Measurements from ENCODE around the gene GLO1. TPM values are rescaled to one million over a fixed set of nuclear protein-coding genes. Genes with fewer than 3 reads are reported as not detected.

GLO1 gene
- total and polyA plus RNA-seq, 2 donors (not counting 3 experiments of a cell fraction or from before 2014, with no cell fraction given): 70.3 to 120 TPM

DNA sequence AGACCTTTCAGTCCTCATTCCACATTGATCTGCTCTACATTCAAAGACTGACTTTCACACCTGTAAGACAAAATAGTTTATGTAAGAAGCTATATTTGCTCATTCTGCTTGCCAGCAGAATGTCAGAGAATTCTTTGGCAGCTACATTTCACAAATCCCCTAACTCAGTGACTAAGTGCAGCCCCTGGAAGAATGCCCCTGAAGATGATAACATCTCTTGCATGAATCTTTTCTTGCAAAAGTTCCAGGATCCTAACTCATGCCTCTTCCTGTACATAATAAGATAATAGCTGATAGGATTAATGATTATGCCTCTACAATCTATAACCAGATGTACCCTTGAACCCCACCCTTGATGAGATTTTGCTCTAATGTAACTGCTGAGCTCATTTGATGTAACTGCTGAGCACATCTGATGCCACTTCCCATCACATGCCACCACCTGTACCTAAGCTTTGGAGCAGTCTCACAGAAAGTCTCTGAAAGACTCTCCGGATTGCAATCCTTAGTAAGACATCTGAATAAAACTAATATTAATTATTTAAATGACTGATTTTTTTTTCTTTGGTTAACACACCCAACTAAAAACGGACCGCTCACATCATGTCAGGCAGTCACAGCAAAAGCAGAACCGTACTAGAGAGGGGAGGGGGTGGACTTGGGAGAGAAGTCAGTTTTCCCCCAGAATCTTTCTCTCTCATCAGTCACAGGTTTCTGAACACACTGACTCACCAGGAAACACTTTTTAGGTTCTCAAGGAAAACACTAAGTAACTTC is 11.5 kb upstream of the GLO1 start:
- H3K9me1 ChIP-seq (replicated peaks; ENCODE audit: control insufficient read depth, extremely low read depth, insufficient read depth, low read length): no peaks in the 10 kb centered on the region
- dilution Hi-C loops (cut with MboI; ENCODE audit: extremely low pct_ligation_motif_present, low sequenced_read_pairs) (no loop called here), intact Hi-C loops (cut with micrococcal nuclease) (no loop called here)
- H2AFZ ChIP-seq (ENCODE audit: low read depth, low read length): peak overlapping the region; percentile 96
- H3K9ac ChIP-seq (replicated peaks; ENCODE audit: extremely low read depth, insufficient read depth, low read length): peak overlapping the region; percentile 25
- DNase-seq (ENCODE audit: low read depth, low spot score) (peak; percentile 28), FAIRE-seq (peak; percentile 18)
- H3K27me3 ChIP-seq (ENCODE audit: control insufficient read depth in 2 of 2, insufficient read depth in 2 of 2, low read length in 2 of 2): no peaks in the 10 kb centered on the region
- peak overlapping the region; percentile 21 for H3K27ac ChIP-seq (ENCODE audit: insufficient read depth, low read depth, low read length)
- no peaks in the 10 kb centered on the region for H3K36me3 ChIP-seq (ENCODE audit: control insufficient read depth in 2 of 2, extremely low read depth in 1 of 2, insufficient read depth in 2 of 2, low read length in 2 of 2)
- no TSS peak for BruUV-seq (replicated peaks)
- ChIA-PET POLR2A (no interaction called here), CTCF (interaction anchor here (0.9 to 3.0 kb wide), 4 partner anchors 10 to 59 kb away, joined by 3 to 11 read pairs (median 4); no protein-coding TSS in a partner anchor)
- H3K4me1 ChIP-seq (ENCODE audit: control insufficient read depth, extremely low read depth, insufficient read depth, low read length): peaks cover 20% of the 10 kb centered on the region
- peak overlapping the region; percentile 90 for H3K4me2 ChIP-seq (ENCODE audit: insufficient read depth, low read length)
- TF ChIP-seq, protein P1, sequence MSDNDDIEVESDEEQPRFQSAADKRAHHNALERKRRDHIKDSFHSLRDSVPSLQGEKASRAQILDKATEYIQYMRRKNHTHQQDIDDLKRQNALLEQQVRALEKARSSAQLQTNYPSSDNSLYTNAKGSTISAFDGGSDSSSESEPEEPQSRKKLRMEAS (IDR thresholded peaks at IDR 0.05; ENCODE audit: insufficient read depth, insufficient read length): no peak
- TF ChIP-seq GATA2 (IDR thresholded peaks at IDR 0.05; ENCODE audit: insufficient read depth, insufficient read length, low read depth, low read length) (peak; percentile 71), POLR2A (IDR thresholded peaks at IDR 0.05; ENCODE audit: low read depth, low read length) (no peak), EZH2 (IDR thresholded peaks at IDR 0.05; ENCODE audit: borderline replicate concordance, low read depth, low read length, severe bottlenecking) (no peak)
- no peaks in the 10 kb centered on the region for H3K79me2 ChIP-seq (ENCODE audit: control insufficient read depth, insufficient read depth, low read length)
- no peaks in the 10 kb centered on the region for H3K9me3 ChIP-seq (replicated peaks; ENCODE audit: control insufficient read depth, insufficient read depth, low read length)
- H3K4me3 ChIP-seq (replicated peaks in 1 of 3; ENCODE audit: insufficient read depth in 1 of 3, low read depth in 1 of 3, low read length in 3 of 3): peak overlapping the region; percentile 45 to 61 (median 59)
- H4K20me1 ChIP-seq (replicated peaks; ENCODE audit: control insufficient read depth, extremely low read depth, insufficient read depth, low read length): no peaks in the 10 kb centered on the region

DNA sequence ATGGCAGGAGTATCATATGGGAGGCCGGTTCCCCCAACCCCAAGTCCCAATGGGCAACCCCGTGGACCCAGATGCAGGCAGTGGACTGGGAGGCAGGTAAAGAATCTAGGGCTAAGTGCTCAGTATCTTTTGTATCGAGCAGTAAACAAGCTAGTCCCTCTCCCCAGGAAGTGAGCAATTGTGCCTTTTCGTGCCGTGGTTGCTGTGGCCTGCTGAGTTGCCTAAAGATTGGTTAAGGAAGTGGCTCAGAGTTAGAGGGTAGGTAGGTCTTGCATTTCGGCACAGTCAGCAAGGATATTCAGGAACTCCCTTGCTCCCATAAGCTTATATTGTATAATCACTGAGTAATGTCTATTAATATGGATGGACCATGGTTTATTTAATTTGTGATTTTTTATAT is 10.9 kb upstream of the GLO1 start:
- Histone ChIP-seq H3K36me3 (ENCODE audit: control insufficient read depth in 2 of 2, extremely low read depth in 1 of 2, insufficient read depth in 2 of 2, low read length in 2 of 2) (no peaks in the 10 kb centered on the region), H3K27ac (ENCODE audit: insufficient read depth, low read depth, low read length) (no peak overlapping the region), H3K4me3 (replicated peaks in 1 of 3; ENCODE audit: insufficient read depth in 1 of 3, low read depth in 1 of 3, low read length in 3 of 3) (no peak overlapping the region), H3K4me1 (ENCODE audit: control insufficient read depth, extremely low read depth, insufficient read depth, low read length) (peaks cover 22% of the 10 kb centered on the region), H4K20me1 (replicated peaks; ENCODE audit: control insufficient read depth, extremely low read depth, insufficient read depth, low read length) (no peaks in the 10 kb centered on the region), H3K27me3 (ENCODE audit: control insufficient read depth in 2 of 2, insufficient read depth in 2 of 2, low read length in 2 of 2) (no peaks in the 10 kb centered on the region), H3K9ac (replicated peaks; ENCODE audit: extremely low read depth, insufficient read depth, low read length) (no peak overlapping the region), H3K79me2 (ENCODE audit: control insufficient read depth, insufficient read depth, low read length) (no peaks in the 10 kb centered on the region), H3K9me3 (replicated peaks; ENCODE audit: control insufficient read depth, insufficient read depth, low read length) (no peaks in the 10 kb centered on the region), H3K9me1 (replicated peaks; ENCODE audit: control insufficient read depth, extremely low read depth, insufficient read depth, low read length) (no peaks in the 10 kb centered on the region), H2AFZ (ENCODE audit: low read depth, low read length) (peak overlapping the region; percentile 25), H3K4me2 (ENCODE audit: insufficient read depth, low read length) (no peak overlapping the region)
- DNase-seq (ENCODE audit: low read depth, low spot score) (peak; percentile 43), FAIRE-seq (peak; percentile 70)
- no TSS peak for BruUV-seq (replicated peaks)
- dilution Hi-C loops (cut with MboI; ENCODE audit: extremely low pct_ligation_motif_present, low sequenced_read_pairs): no loop called here
- ChIA-PET CTCF (interaction anchor here (0.9 to 3.0 kb wide), 4 partner anchors 11 to 60 kb away, joined by 3 to 11 read pairs (median 4); no protein-coding TSS in a partner anchor), POLR2A (no interaction called here)
- intact Hi-C loops (cut with micrococcal nuclease): no loop called here
- TF ChIP-seq EZH2 (IDR thresholded peaks at IDR 0.05; ENCODE audit: borderline replicate concordance, low read depth, low read length, severe bottlenecking): no peak
- TF ChIP-seq, protein P2, sequence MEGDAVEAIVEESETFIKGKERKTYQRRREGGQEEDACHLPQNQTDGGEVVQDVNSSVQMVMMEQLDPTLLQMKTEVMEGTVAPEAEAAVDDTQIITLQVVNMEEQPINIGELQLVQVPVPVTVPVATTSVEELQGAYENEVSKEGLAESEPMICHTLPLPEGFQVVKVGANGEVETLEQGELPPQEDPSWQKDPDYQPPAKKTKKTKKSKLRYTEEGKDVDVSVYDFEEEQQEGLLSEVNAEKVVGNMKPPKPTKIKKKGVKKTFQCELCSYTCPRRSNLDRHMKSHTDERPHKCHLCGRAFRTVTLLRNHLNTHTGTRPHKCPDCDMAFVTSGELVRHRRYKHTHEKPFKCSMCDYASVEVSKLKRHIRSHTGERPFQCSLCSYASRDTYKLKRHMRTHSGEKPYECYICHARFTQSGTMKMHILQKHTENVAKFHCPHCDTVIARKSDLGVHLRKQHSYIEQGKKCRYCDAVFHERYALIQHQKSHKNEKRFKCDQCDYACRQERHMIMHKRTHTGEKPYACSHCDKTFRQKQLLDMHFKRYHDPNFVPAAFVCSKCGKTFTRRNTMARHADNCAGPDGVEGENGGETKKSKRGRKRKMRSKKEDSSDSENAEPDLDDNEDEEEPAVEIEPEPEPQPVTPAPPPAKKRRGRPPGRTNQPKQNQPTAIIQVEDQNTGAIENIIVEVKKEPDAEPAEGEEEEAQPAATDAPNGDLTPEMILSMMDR (IDR thresholded peaks at IDR 0.05; ENCODE audit: extremely low read depth in 1 of 2, insufficient read depth in 1 of 2, low read depth in 1 of 2, low read length in 2 of 2): no peak
- TF ChIP-seq POLR2A (IDR thresholded peaks at IDR 0.05; ENCODE audit: low read depth, low read length): no peak
- TF ChIP-seq POLR2AphosphoS5 (IDR thresholded peaks at IDR 0.05; ENCODE audit: insufficient read depth, low read depth, low read length): no peak
- TF ChIP-seq, protein P1 (IDR thresholded peaks at IDR 0.05; ENCODE audit: insufficient read depth, insufficient read length): no peak
- no peak for TF ChIP-seq JUN (IDR thresholded peaks at IDR 0.05; ENCODE audit: borderline replicate concordance, insufficient read depth, insufficient read length, low read depth)
- TF ChIP-seq GATA2 (IDR thresholded peaks at IDR 0.05; ENCODE audit: insufficient read depth, insufficient read length, low read depth, low read length): no peak
- TF ChIP-seq FOS (IDR thresholded peaks at IDR 0.05; ENCODE audit: borderline replicate concordance, insufficient read depth, low read length): no peak
